HG03095 (cell line): ENCODE data around the gene OPN1SW.

ENCODE experiments used
- ATAC-seq: cut with Tn5 transposase; IDR thresholded peaks from one replicate; pipeline ENCODE4 v1.9.1; 2021; ENCODE audit warnings: moderate library complexity; ENCODE audit not compliant: unreplicated experiment

Gene OPN1SW

DNA sequence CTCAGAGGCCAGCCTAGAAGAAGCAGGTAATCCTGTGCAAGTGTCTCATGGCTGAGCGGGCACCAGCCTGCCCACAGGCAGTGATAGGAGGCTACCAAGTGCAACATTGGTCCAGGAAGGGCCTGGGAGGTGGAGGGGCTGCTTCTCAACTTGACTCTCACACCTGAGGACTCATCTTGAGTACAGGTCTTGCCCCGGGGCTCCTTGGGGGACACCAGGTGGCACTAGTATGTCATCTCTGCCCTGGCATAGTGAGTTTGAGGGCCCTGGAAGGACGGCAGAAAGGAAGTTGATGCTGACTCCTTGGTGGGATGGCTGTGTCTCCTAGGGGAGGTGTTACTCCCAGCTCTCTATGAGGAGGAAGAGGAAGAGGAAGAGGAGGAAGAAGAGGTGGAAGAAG, 18.4 kb upstream of the OPN1SW start:
- ATAC-seq = no peak

- ATAC-seq = no peak
Measured at GRCh38 chr7:128793181-128793547, 17.6 kb upstream of the OPN1SW start.

DNA sequence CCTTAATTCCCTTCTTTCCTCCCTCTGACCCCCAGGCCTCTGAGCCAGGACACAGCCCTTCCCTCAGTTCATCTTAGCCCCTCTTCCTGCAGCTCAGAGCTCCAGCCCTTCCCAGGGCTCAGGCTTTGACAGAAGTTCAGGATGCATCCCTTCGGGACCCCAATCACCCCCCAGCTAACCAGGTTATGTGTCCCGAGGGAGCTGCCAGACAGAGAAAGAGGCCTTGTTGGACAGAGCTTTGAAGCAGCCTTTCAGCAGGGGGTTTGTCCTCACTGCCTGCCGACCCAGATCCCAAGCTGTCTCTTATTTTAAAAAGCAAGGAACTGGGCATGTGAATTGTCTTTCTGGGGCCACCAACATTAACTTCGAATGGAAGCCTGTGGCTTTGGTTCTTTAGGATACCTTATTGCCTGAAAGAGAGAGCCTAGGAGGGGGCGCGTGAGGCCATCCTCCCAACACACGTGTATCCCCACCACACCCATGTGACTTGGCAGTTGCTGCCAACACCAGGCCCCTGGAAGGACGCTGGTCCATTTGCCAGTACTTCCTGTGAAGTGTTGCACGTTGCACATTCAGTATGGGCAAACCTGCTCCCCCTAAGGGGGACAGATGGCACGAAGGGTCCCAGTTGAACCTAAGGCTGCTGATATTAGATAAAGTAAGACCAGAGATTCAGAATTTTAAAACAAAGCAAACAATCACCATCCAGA, 17.0 kb upstream of the OPN1SW start:
- ATAC-seq = no peak

DNA sequence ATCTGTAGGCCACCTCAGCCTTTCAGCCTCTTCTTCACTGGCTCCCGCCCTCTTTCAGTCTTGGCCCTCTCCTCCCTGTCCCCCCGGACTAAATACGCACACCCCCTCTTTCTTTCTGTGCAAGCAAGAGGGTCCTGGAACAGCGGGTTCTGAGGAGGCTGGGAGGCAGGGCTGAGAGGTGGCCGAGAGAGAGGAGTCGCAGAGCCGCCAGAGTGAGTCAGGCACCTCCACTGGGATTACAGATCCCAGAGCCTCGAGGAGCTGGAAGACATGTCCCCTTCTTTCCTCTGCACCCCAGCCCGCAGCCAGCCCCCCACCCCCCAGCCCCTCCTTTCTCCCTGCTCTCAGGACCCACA, 16.4 kb upstream of the OPN1SW start:
- no peak for ATAC-seq

DNA sequence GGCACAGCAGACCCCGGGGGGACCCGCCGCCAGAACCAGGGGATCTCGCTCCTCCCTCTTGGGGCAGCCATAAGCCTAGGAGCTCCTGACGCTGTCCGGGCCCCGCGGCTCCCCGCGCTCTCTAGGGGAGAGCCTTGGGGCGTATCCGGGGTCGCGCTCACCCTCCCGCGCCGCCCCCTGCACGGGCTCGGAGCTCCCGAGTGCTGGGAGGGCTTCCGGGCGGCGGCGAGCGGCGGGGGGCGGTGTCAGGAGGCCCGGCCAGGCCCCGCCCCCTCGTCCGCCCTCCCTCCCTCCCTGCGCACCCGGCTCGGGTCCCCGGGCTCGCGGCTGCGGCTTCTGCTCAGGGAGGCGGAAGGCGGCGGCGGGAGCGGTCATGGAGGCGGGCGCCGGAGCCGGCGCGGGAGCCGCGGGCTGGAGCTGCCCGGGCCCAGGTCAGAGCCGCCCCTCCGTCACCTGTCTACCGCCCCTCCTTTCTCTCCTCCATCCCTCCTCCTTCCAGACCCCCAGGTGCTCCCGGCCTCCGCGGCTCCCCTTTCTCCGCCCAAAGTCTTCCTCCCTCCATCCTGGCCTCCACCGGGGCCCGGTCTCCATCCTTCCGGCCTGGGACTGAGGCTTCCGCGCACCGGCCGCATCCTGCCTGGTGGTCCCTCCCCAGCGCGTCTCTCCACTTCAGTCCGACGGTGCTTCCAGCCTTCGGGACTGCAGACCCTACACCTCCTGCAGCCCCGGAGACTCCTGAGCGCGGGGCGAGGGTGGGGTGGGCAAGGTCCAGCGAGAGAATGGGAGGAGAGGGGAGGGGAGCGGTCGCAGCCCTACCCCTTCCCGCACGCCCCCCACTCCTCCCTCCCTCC, 15.8 kb upstream of the OPN1SW start, which contains the start of gene CCDC136:
Gene CCDC136, plus strand, starts transcription at position 848 of the 851 bp plus-strand sequence. CDS start 444 bp downstream, outside the sequence.
- ATAC-seq = peak; percentile 85

GRCh38 chr7:128790315-128791041, 14.9 kb upstream of the OPN1SW start:
- no peak for ATAC-seq

GRCh38 chr7:128788446-128789412, 13.1 kb upstream of the OPN1SW start:
- ATAC-seq = no peak

- no peak for ATAC-seq
Measured at GRCh38 chr7:128785738-128786137, 10.1 kb upstream of the OPN1SW start.

GRCh38 chr7:128783143-128783861, 7.7 kb upstream of the OPN1SW start:
- no peak for ATAC-seq

GRCh38 chr7:128781851-128782250, 6.3 kb upstream of the OPN1SW start:
- ATAC-seq = no peak

- no peak for ATAC-seq
Measured at GRCh38 chr7:128781126-128781525, 5.5 kb upstream of the OPN1SW start.

- ATAC-seq = no peak
Measured at GRCh38 chr7:128778946-128779345, 3.4 kb upstream of the OPN1SW start.

DNA sequence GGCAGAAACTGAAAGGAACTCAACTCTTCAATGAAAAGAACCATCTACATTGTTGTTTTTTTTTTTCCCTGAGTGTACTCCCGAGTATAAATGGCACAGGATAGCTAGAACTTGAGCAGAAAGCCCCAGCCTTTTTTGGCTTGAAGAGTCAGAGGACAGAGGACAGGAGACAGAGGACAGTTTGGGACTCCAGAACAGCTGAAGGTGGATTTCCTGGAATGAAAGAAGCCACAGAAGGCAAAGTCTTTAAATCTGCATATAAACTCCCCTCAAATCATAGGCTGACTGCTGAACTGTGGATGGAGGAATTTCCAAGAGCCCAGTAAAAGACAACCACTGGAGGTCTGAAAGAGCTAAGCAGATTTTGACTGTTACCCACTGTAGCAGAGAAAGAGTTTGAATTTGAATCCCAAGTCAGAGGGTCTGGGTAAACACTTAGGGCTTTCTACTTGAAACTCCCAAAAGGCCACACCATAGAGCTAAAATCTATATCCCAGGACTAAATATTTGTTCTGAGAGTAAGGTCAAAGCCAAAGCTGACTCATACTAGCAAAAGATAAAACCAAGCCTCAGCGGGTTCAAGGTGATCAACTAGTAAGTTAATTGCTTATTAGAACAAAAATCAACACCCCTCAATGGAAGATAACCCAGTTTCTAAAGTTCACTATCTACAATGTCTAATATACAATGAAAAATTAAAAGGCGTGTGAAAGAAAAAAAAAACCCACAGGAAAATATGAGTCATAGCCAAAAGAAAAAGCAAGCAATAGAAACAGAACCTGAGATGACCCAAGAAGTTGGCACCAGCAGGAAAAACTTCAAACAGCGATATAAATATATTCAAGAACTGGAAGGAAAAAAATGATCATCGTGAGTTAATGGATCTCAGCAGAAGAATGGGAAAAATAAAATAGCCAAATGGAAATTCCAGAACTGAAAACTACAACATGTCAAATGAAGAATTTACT, 1.8 kb upstream of the OPN1SW start:
- no peak for ATAC-seq

- no peak for ATAC-seq
Measured at GRCh38 chr7:128774921-128775320, 673 bp downstream of the OPN1SW start.

GRCh38 chr7:128774029-128774689, 1.4 kb downstream of the OPN1SW start:
- no peak for ATAC-seq

- ATAC-seq = no peak
Measured at GRCh38 chr7:128773604-128774003, 2.0 kb downstream of the OPN1SW start.

DNA sequence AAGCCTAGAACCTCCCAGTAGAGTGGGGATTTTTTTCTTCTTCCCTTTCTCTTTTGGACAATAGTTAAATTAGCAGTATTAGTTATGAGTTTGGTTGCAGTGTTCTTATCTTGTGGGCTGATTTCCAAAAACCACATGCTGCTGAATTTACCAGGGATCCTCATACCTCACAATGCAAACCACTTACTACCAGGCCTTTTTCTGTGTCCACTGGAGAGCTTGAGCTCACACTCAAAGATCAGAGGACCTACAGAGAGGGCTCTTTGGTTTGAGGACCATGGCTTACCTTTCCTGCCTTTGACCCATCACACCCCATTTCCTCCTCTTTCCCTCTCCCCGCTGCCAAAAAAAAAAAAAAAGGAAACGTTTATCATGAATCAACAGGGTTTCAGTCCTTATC, 5.4 kb downstream of the OPN1SW start:
- no peak for ATAC-seq

DNA sequence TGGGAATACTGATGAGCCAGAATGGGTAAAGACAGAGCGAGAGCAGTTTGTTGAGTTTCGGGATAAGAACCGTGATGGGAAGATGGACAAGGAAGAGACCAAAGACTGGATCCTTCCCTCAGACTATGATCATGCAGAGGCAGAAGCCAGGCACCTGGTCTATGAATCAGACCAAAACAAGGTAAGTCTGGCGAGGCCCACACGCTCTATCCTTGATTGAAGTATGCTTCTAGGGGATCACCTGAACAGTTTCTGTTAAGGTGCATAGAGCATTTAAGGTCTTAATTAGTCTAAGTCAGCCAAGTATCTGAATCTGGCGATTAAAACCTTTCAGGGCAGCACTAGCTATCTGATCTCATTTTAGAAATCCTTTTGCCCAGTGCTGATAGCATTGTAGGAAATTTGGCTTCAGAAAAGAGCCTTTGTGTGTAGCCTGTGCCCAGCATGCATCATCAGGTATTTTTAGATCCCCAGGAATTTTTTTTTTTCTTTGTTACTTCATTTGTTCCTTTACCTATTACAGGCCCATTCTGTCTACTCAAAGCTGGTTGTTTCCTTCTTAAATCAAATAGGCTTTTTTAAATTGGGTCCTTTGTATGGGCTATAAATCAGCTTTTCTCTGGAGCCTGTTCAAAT, 8.0 kb downstream of the OPN1SW start:
- ATAC-seq = no peak
